ENCODE measurements around the gene THSD4.
"Not testable (repeated sequence)": the region's sequence is repeated elsewhere in the genome, so short reads cannot be mapped to it uniquely, and the experiment has no call there.

GRCh38 chr15:71319424-71319823, 204.2 kb downstream of the THSD4 start:
- not testable (repeated sequence) for TF ChIP-seq CTCF (conservative IDR thresholded peaks at IDR 0.05; ENCODE audit: low read length); EZH2phosphoT487 (IDR thresholded peaks at IDR 0.05; ENCODE audit: borderline replicate concordance, low read depth, low read length)
